RWPE1 (cell line): Measurements from ENCODE around the gene TEDDM1.

ENCODE experiments used
- CTCF ChIA-PET: fragments of 350-600 bp; sonication (Branson Sonifier 250); formaldehyde crosslinking; extraction: SDS; loops from one replicate; lab custom pipeline; 2021; lab: Yijun Ruan, JAX
- POLR2A ChIA-PET: fragments of 400-600 bp; formaldehyde crosslinking; extraction: SDS; loops from one replicate; lab custom pipeline; 2020; ENCODE audit warnings: antibody characterized with exemption; ENCODE audit not compliant: low non-redundant PET; lab: Yijun Ruan, JAX
- DNase-seq: peaks from one replicate; pipeline ENCODE4 v3.0.0; 2012; ENCODE audit warnings: low spot score
- H3K27ac ChIP-seq: fragments of 450-650 bp; 2 replicates; pipeline ENCODE4 v1.5.1; 2017
- TF ChIP-seq, protein P1 (sequence below): fragments of 450-650 bp; conservative IDR thresholded peaks from 2 replicates; pipeline ENCODE4 v1.5.1; 2017; ENCODE audit warnings: low read depth, mild to moderate bottlenecking

Gene TEDDM1

DNA sequence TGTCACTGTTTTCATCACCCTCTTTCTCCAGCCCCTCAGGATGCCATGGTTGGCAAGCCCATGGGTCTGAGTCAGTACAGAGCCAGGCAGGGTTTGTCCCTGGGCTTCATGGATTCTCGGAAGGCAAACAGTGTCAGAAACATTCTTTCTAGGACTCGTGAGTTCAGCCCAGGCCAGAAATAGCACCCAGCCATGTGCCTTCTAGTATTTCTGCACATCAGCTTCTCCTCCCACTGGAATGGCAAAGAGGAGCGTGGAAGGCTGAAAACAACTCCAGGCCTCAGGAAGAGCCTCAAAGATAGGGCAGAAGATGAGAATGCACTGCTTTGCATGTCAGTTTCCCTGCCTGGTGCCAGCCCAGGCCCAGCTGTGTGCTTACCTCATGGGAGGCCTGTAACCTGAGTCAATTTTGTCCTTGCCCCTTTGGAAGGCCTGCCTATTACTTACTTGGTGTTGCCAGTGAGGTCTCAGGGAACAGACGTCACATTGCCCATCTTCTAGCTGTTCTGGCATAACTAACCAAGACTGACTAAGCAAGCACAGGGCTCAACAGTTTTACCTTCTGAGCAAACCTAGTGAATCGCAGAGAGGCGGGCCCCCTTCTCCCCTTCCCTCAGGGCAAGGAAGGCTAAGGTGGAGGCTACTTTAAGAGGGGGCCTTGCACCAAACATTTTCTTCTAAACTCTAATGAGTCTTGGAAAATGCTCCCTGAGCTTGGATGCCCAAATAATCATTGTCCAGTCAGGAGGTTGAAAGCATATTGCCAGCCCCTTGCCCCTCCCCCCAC lies 51.3 kb downstream of the TEDDM1 start:
- CTCF ChIA-PET = interaction anchor here (0.7 kb wide), 1 partner anchor 289 kb away, joined by 3 read pairs; no protein-coding TSS in a partner anchor
- H3K27ac ChIP-seq = no peak overlapping the region
- no peak for DNase-seq
- POLR2A ChIA-PET = no interaction called here
- TF ChIP-seq, protein P1, sequence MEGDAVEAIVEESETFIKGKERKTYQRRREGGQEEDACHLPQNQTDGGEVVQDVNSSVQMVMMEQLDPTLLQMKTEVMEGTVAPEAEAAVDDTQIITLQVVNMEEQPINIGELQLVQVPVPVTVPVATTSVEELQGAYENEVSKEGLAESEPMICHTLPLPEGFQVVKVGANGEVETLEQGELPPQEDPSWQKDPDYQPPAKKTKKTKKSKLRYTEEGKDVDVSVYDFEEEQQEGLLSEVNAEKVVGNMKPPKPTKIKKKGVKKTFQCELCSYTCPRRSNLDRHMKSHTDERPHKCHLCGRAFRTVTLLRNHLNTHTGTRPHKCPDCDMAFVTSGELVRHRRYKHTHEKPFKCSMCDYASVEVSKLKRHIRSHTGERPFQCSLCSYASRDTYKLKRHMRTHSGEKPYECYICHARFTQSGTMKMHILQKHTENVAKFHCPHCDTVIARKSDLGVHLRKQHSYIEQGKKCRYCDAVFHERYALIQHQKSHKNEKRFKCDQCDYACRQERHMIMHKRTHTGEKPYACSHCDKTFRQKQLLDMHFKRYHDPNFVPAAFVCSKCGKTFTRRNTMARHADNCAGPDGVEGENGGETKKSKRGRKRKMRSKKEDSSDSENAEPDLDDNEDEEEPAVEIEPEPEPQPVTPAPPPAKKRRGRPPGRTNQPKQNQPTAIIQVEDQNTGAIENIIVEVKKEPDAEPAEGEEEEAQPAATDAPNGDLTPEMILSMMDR = no peak
